Transverse colon (tissue), 4 donors: ENCODE results near the gene SYT13. TPM values are rescaled to one million over a fixed set of nuclear protein-coding genes. Genes with fewer than 3 reads are reported as not detected.

ENCODE experiments used
- DNase-seq: peaks from one replicate; pipeline ENCODE4 v3.0.0-alpha.2; 2019
- H3K27ac ChIP-seq, 4 donors: fragments of 200-600 bp; sonication (generic); 2 replicates each; pipeline ENCODE4 v1.5.1; 2016 to 2018; ENCODE audit warnings: inconsistent platforms in 4 of 4
- H3K27me3 ChIP-seq: fragments of 200-600 bp; sonication (generic); 2 replicates; pipeline ENCODE4 v1.5.1; 2017; ENCODE audit warnings: inconsistent platforms
- H3K36me3 ChIP-seq, 4 donors: fragments of 200-600 bp; sonication (generic); 2 replicates each; pipeline ENCODE4 v1.5.1; 2017 to 2019; ENCODE audit warnings: inconsistent platforms in 4 of 4
- H3K4me1 ChIP-seq, 4 donors: fragments of 200-600 bp; sonication (generic); 2 replicates each; pipeline ENCODE4 v1.5.1; 2017 to 2020; ENCODE audit warnings: inconsistent platforms in 4 of 4
- H3K4me3 ChIP-seq, 4 donors: fragments of 200-600 bp; sonication (generic); 1 replicate in 1 of 4; 2 replicates in 3 of 4; pipeline versions ENCODE4 v1.5.1 to v1.6.1; 2017 to 2019; ENCODE audit warnings: inconsistent platforms in 4 of 4
- H3K9me3 ChIP-seq, 2 donors: fragments of 200-600 bp; sonication (generic); 2 replicates each; pipeline ENCODE4 v1.5.1; 2017 to 2019; ENCODE audit warnings: inconsistent platforms in 2 of 2
- CTCF ChIP-seq, 5 experiments: fragments of 200-600 bp in 3 of 5; fragments of 450-650 bp in 2 of 5; sonication (generic) in 3 of 5; IDR thresholded peaks; 1 replicate in 2 of 5; 2 replicates in 3 of 5; pipeline ENCODE4 v1.5.1; 2016 to 2017; ENCODE audit warnings: antibody characterized with exemption in 5 of 5, inconsistent platforms in 3 of 5, mild to moderate bottlenecking in 2 of 5, moderate library complexity in 1 of 5
- EP300 ChIP-seq: sonication (generic); formaldehyde crosslinking; IDR thresholded peaks from one replicate; pipeline ENCODE4 v1.6.1; 2017; ENCODE audit warnings: antibody characterized with exemption, low read depth
- POLR2A ChIP-seq: fragments of 450-650 bp; IDR thresholded peaks from one replicate; pipeline ENCODE4 v1.6.1; 2016; ENCODE audit warnings: antibody characterized with exemption, mild to moderate bottlenecking, moderate library complexity
- POLR2AphosphoS5 ChIP-seq, 3 donors: sonication (generic); formaldehyde crosslinking; IDR thresholded peaks; one replicate each; pipeline ENCODE4 v1.6.1; 2016; ENCODE audit warnings: antibody characterized with exemption in 3 of 3
- WGBS, 2 donors: methylation state at CpG; one replicate each; pipeline ENCODE4 v1.1.5; 2018; ENCODE audit warnings: low coverage in 1 of 2; 5-methylcytosine and 5-hydroxymethylcytosine counted together
- in situ Hi-C, 4 donors: fragments of 200-750 bp; cut with MboI; loops; one replicate each; pipeline versions ENCODE4 v1.15.0 to v1.15.1; 2017; ENCODE audit warnings: low sequenced_read_pairs in 3 of 4, low pct_ligation_motif_present in 1 of 4, low pct_unique_long_range_greater_than_20kb in 1 of 4
- intact Hi-C: fragments of 100-400 bp; cut with DNase I; formaldehyde crosslinking; loops from one replicate; pipeline ENCODE4 v1.15.1; 2023; ENCODE audit warnings: low total_unique reads
- total RNA-seq, 4 donors: library from RNA; depleted of rRNA; stranded (reverse); fragments of >200 nt; gene quantifications; one replicate each; pipeline ENCODE4 v1.1.0, GENCODE V29; 2016

Gene SYT13
- total RNA-seq, 4 donors from 2014 or later: 10.5 to 28.6 (median 23.4) TPM

- DNase-seq: no peak
- Histone ChIP-seq H3K27ac (no peak overlapping the region), H3K27me3 (no peaks in the 10 kb centered on the region), H3K4me3 (no peak overlapping the region), H3K36me3 (peaks cover 0 to 8% (median 0%) of the 10 kb centered on the region in 4 donors), H3K4me1 (no peaks in the 10 kb centered on the region), H3K9me3 (no peaks in the 10 kb centered on the region)
- intact Hi-C loops (no loop called here), in situ Hi-C loops (no loop called here)
- WGBS, 2 donors: 96 to 98% methylated on average over 18 to 19 of the region's 19 CpGs
- TF ChIP-seq CTCF (IDR thresholded peaks at IDR 0.05): no peak
- no peak for TF ChIP-seq POLR2A
- no peak for TF ChIP-seq POLR2AphosphoS5 (IDR thresholded peaks at IDR 0.05)
- no peak for TF ChIP-seq EP300
Observed at GRCh38 chr11:45227836-45228235, 58.3 kb downstream of the SYT13 start.

GRCh38 chr11:45226901-45227300 is 59.2 kb downstream of the SYT13 start:
- H3K4me1 ChIP-seq: no peaks in the 10 kb centered on the region
- in situ Hi-C loops (no loop called here), intact Hi-C loops (no loop called here)
- no peak for DNase-seq
- H3K4me3 ChIP-seq: no peak overlapping the region
- 100% methylated on average over 19 of the region's 21 CpGs; no CpG with 5 or more reads in 1 of the 2 donors for WGBS, 2 donors
- H3K27me3 ChIP-seq: no peaks in the 10 kb centered on the region
- no peak overlapping the region for H3K27ac ChIP-seq
- peaks cover 0 to 8% (median 0%) of the 10 kb centered on the region in 4 donors for H3K36me3 ChIP-seq
- TF ChIP-seq EP300: no peak
- TF ChIP-seq POLR2AphosphoS5 (IDR thresholded peaks at IDR 0.05): no peak
- no peak for TF ChIP-seq CTCF (IDR thresholded peaks at IDR 0.05)
- TF ChIP-seq POLR2A: no peak
- H3K9me3 ChIP-seq: no peaks in the 10 kb centered on the region

GRCh38 chr11:45225961-45226871 is 59.9 kb downstream of the SYT13 start:
- intact Hi-C loops: no loop called here
- no peak overlapping the region for H3K27ac ChIP-seq
- H3K4me3 ChIP-seq: no peak overlapping the region
- H3K4me1 ChIP-seq: no peaks in the 10 kb centered on the region
- TF ChIP-seq POLR2A (no peak), EP300 (no peak), POLR2AphosphoS5 (IDR thresholded peaks at IDR 0.05) (no peak), CTCF (IDR thresholded peaks at IDR 0.05) (no peak)
- no peaks in the 10 kb centered on the region for H3K9me3 ChIP-seq
- no peaks in the 10 kb centered on the region for H3K27me3 ChIP-seq
- no peak for DNase-seq
- in situ Hi-C loops: no loop called here
- WGBS, 2 donors: 96 to 100% methylated on average over 7 to 38 of the region's 39 CpGs
- H3K36me3 ChIP-seq: peaks cover 0 to 8% (median 0%) of the 10 kb centered on the region in 4 donors

- Histone ChIP-seq H3K27ac (no peak overlapping the region), H3K4me1 (no peaks in the 10 kb centered on the region), H3K36me3 (peaks cover 0 to 8% (median 0%) of the 10 kb centered on the region in 4 donors), H3K4me3 (no peak overlapping the region), H3K27me3 (no peaks in the 10 kb centered on the region), H3K9me3 (no peaks in the 10 kb centered on the region)
- DNase-seq: no peak
- intact Hi-C loops: no loop called here
- 54% methylated on average over 1 of the region's 1 CpG; no CpG with 5 or more reads in 1 of the 2 donors for WGBS, 2 donors
- in situ Hi-C loops: no loop called here
- TF ChIP-seq POLR2AphosphoS5 (IDR thresholded peaks at IDR 0.05) (no peak), EP300 (no peak), CTCF (IDR thresholded peaks at IDR 0.05) (no peak), POLR2A (no peak)
Observed at GRCh38 chr11:45225277-45225676, 60.9 kb downstream of the SYT13 start.
